Liver (tissue), 3 donors: ENCODE data around the gene BANK1.

ENCODE experiments used
- CTCF ChIP-seq: fragments of 150-350 bp; IDR thresholded peaks from 2 replicates; pipeline ENCODE4 v1.5.1; 2017; ENCODE audit warnings: improper control_type of control experiment, low read depth, low read length; ENCODE audit not compliant: missing input control
- JUND ChIP-seq, 2 donors: IDR thresholded peaks; 2 replicates each; pipeline ENCODE4 v1.6.1; 2016; ENCODE audit warnings: antibody characterized with exemption in 2 of 2
- SP1 ChIP-seq: IDR thresholded peaks from 2 replicates; pipeline ENCODE4 v1.6.1; 2018; ENCODE audit warnings: antibody characterized with exemption, mild to moderate bottlenecking
- donor health status: healthy.
- donor health status: healthy.

GRCh38 chr4:101941816-101942358, 151.4 kb downstream of the BANK1 start:
- TF ChIP-seq CTCF (no peak), JUND (IDR thresholded peaks at IDR 0.05) (no peak), SP1 (no peak)
